ENCODE results near the gene ELL. TPM values are rescaled to one million over a fixed set of nuclear protein-coding genes. Genes with fewer than 3 reads are reported as not detected.
A peak's percentile ranks its signal among the peaks of the same experiment; 100 is the strongest.

Gene ELL
- total RNA-seq, 1 experiment from 2014 or later = 22.9 TPM

GRCh38 chr19:18543814-18544475 is 22.1 kb upstream of the ELL start:
- H3K9me3 ChIP-seq (ENCODE audit: control insufficient read depth in 1 of 2, insufficient read depth in 1 of 2, low read depth in 1 of 2, low read length in 2 of 2) = no peaks in the 10 kb centered on the region
- ChIA-PET CTCF (no interaction called here), POLR2A (interaction anchor here (0.7 to 2.1 kb wide), 3 partner anchors 10 to 42 kb away, joined by 3 to 10 read pairs (median 4); partner anchors contain the start of gene KXD1), RAD21 (ENCODE audit: low non-redundant PET in 1 of 2, low total read pairs in 2 of 2, uncharacterized antibody in 2 of 2, unreplicated experiment in 2 of 2) (no interaction called here)
- no TSS peak for BruUV-seq (replicated peaks)
- DNase-seq (ENCODE audit: low read depth, low spot score) (peak; percentile 76), ATAC-seq (peak; percentile 89)
- no peak overlapping the region for H2AFZ ChIP-seq (ENCODE audit: low read depth, low read length, poor library complexity, severe bottlenecking)
- H3K9ac ChIP-seq (ENCODE audit: low read length) = peak overlapping the region; percentile 58; the same call in 1 of the 2 replicates
- H3K36me3 ChIP-seq (ENCODE audit: control insufficient read depth in 1 of 2, insufficient read depth in 2 of 2, low read length in 2 of 2) = peaks cover 14 to 19% of the 10 kb centered on the region in 2 experiments; a peak in 3 of 4 replicates
- no peak for TF ChIP-seq CEBPB (IDR thresholded peaks at IDR 0.05; ENCODE audit: low read depth)
- no peak for TF ChIP-seq FOSL1 (IDR thresholded peaks at IDR 0.05; ENCODE audit: low read depth)
- no peak for TF ChIP-seq ZBTB33 (IDR thresholded peaks at IDR 0.05; ENCODE audit: extremely low read depth, insufficient replicate concordance, low read length)
- TF ChIP-seq ZFX (IDR thresholded peaks at IDR 0.05) = no peak
- TF ChIP-seq SIN3A (IDR thresholded peaks at IDR 0.05; ENCODE audit: low read depth) = no peak
- TF ChIP-seq, protein P1, sequence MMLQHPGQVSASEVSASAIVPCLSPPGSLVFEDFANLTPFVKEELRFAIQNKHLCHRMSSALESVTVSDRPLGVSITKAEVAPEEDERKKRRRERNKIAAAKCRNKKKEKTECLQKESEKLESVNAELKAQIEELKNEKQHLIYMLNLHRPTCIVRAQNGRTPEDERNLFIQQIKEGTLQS (IDR thresholded peaks at IDR 0.05) = no peak
- TF ChIP-seq CTCF (IDR thresholded peaks at IDR 0.05 in 2 of 3, conservative IDR thresholded peaks at IDR 0.05 in 1 of 3; ENCODE audit: borderline replicate concordance in 1 of 3, insufficient read depth in 1 of 3, low read depth in 2 of 3, low read length in 2 of 3) = peak in 2 of 3 experiments; percentile 20 to 30; a peak in 3 of 6 replicates
- TF ChIP-seq, protein P2, sequence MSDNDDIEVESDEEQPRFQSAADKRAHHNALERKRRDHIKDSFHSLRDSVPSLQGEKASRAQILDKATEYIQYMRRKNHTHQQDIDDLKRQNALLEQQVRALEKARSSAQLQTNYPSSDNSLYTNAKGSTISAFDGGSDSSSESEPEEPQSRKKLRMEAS (IDR thresholded peaks at IDR 0.05) = peak; percentile 37; the same call in 1 of the 2 replicates
- no peak for TF ChIP-seq ZNF274 (IDR thresholded peaks at IDR 0.05; ENCODE audit: low read depth, low read length)
- no peak for TF ChIP-seq POLR2A (IDR thresholded peaks at IDR 0.05; ENCODE audit: borderline replicate concordance, extremely low read depth, insufficient read depth, insufficient read length)
- TF ChIP-seq EZH2 (IDR thresholded peaks at IDR 0.05) = no peak
- peak; percentile 65; the same call in 1 of the 2 replicates for TF ChIP-seq POLR2AphosphoS5 (IDR thresholded peaks at IDR 0.05; ENCODE audit: low read depth, low read length)
- peak; percentile 67 for TF ChIP-seq RAD21 (IDR thresholded peaks at IDR 0.05; ENCODE audit: low read depth)
- TF ChIP-seq YY1 (IDR thresholded peaks at IDR 0.05; ENCODE audit: extremely low read depth, insufficient replicate concordance, low read depth, low read length) = peak; percentile 47
- no peak; the same call in 1 of the 2 replicates for TF ChIP-seq SP1 (IDR thresholded peaks at IDR 0.05; ENCODE audit: low read depth)
- peak overlapping the region; percentile 48 for H3K27ac ChIP-seq (ENCODE audit: low read depth, low read length)
- H3K4me3 ChIP-seq (replicated peaks in 1 of 2; ENCODE audit: low read depth in 1 of 2, low read length in 2 of 2) = peak overlapping the region; percentile 56 to 60
- H3K27me3 ChIP-seq (ENCODE audit: insufficient read depth, low read length) = no peaks in the 10 kb centered on the region
- intact Hi-C loops (cut with micrococcal nuclease) = no loop called here
- H4K20me1 ChIP-seq (ENCODE audit: insufficient read depth) = no peaks in the 10 kb centered on the region
- peaks cover 8 to 18% of the 10 kb centered on the region in 2 experiments for H3K4me1 ChIP-seq (ENCODE audit: control insufficient read depth in 1 of 2, insufficient read depth in 2 of 2, low read length in 2 of 2)
- no peaks in the 10 kb centered on the region for H3K9me2 ChIP-seq (ENCODE audit: insufficient read depth)
- H3K4me2 ChIP-seq (ENCODE audit: low read length) = peak overlapping the region; percentile 79
- peaks cover 17% of the 10 kb centered on the region for H3K79me2 ChIP-seq (ENCODE audit: insufficient read depth, low read length)
